PC-9 (cell line): ENCODE data around the gene FOXN3. TPM values are rescaled to one million over a fixed set of nuclear protein-coding genes. Genes with fewer than 3 reads are reported as not detected.

Experiments
- BruUV-seq: library from RNA; stranded (reverse); fragments of 400-500 nt; replicated peaks from 2 replicates; lab custom pipeline; 2021; lab: Mats Ljungman, UMichigan
- CTCF ChIA-PET: fragments of 300-600 bp; sonication (Branson Sonifier 250); formaldehyde crosslinking; loops from one replicate; lab custom pipeline; 2022; ENCODE audit warnings: antibody characterized with exemption; lab: Charles Lee
- POLR2A ChIA-PET: fragments of 300-600 bp; sonication (Branson Sonifier 250); formaldehyde crosslinking; loops from one replicate; lab custom pipeline; 2022; ENCODE audit warnings: antibody characterized with exemption; ENCODE audit not compliant: unreplicated experiment; lab: Charles Lee
- DNase-seq, 2 experiments: peaks; one replicate each; pipeline versions ENCODE4 v3.0.0 to v3.0.0-alpha.2; 2015 to 2022; ENCODE audit warnings: mixed read lengths in 1 of 2
- H2AFZ ChIP-seq: fragments of 200-600 bp; sonication (generic); 2 replicates; pipeline ENCODE4 v1.8.1; 2017; ENCODE audit warnings: antibody characterized with exemption
- H3F3A ChIP-seq: fragments of 200-600 bp; sonication (generic); 2 replicates; pipeline ENCODE4 v1.8.1; 2017; ENCODE audit warnings: antibody characterized with exemption, mild to moderate bottlenecking, low read depth; ENCODE audit not compliant: insufficient read depth
- H3K27ac ChIP-seq: fragments of 200-600 bp; sonication (generic); 2 replicates; pipeline ENCODE4 v1.6.1; 2016; ENCODE audit warnings: mixed run types
- H3K27me3 ChIP-seq: fragments of 200-600 bp; sonication (generic); 2 replicates; pipeline ENCODE4 v1.6.1; 2016; ENCODE audit warnings: low read depth, mixed run types; ENCODE audit not compliant: insufficient read depth
- H3K36me3 ChIP-seq: fragments of 200-600 bp; sonication (generic); 2 replicates; pipeline ENCODE4 v1.6.1; 2016; ENCODE audit warnings: low read depth, mixed run types
- H3K4me1 ChIP-seq: fragments of 200-600 bp; sonication (generic); replicated peaks from 2 replicates; pipeline ENCODE4 v1.6.1; 2016; ENCODE audit warnings: mixed run types; ENCODE audit not compliant: insufficient read depth
- H3K4me2 ChIP-seq: fragments of 200-600 bp; sonication (generic); 2 replicates; pipeline ENCODE4 v1.6.1; 2017; ENCODE audit warnings: mixed run types
- H3K4me3 ChIP-seq: fragments of 200-600 bp; sonication (generic); 2 replicates; pipeline ENCODE4 v1.6.1; 2016; ENCODE audit warnings: mixed run types
- H3K79me2 ChIP-seq: fragments of 200-600 bp; sonication (generic); 2 replicates; pipeline ENCODE4 v1.6.1; 2017; ENCODE audit warnings: low read depth, mixed run types
- H3K9me2 ChIP-seq: fragments of 200-600 bp; sonication (generic); 2 replicates; pipeline ENCODE4 v1.8.1; 2017; ENCODE audit warnings: mild to moderate bottlenecking; ENCODE audit not compliant: insufficient read depth
- H3K9me3 ChIP-seq: fragments of 200-600 bp; sonication (generic); 2 replicates; pipeline ENCODE4 v1.8.1; 2016; ENCODE audit warnings: low read depth; ENCODE audit not compliant: insufficient read depth
- H4K20me1 ChIP-seq: fragments of 200-600 bp; sonication (generic); 2 replicates; pipeline ENCODE4 v1.8.1; 2017; ENCODE audit not compliant: insufficient read depth
- CTCF ChIP-seq: fragments of 200-600 bp; sonication (generic); conservative IDR thresholded peaks from 2 replicates; pipeline ENCODE4 v1.6.1; 2017; ENCODE audit warnings: mixed run types, antibody characterized with exemption, mild to moderate bottlenecking, moderate library complexity
- EZH2 ChIP-seq: fragments of 200-600 bp; sonication (generic); IDR thresholded peaks from 2 replicates; pipeline ENCODE4 v1.8.0; 2017; ENCODE audit warnings: antibody characterized with exemption, low read depth
- intact Hi-C: fragments of 100-400 bp; cut with micrococcal nuclease; formaldehyde crosslinking; loops from one replicate; pipeline ENCODE4 v1.10.0; 2022; ENCODE audit not compliant: unreplicated experiment
- total RNA-seq: library from RNA; stranded (reverse); gene quantifications from 2 replicates; pipeline ENCODE4 v1.2.3, GENCODE V29; 2021

Gene FOXN3
- total RNA-seq, 1 experiment from 2014 or later, result 4.2 TPM

- no peak overlapping the region for H3K27ac ChIP-seq
- intact Hi-C loops, result no loop called here
- peaks cover 56% of the 10 kb centered on the region; the same call in 1 of the 2 replicates for H3K27me3 ChIP-seq
- no peak for TF ChIP-seq EZH2
- no peak for TF ChIP-seq CTCF
- DNase-seq, result no peak
- H4K20me1 ChIP-seq, result no peaks in the 10 kb centered on the region
- no peak overlapping the region for H2AFZ ChIP-seq
- BruUV-seq, result no TSS peak
- ChIA-PET POLR2A (no interaction called here), CTCF (no interaction called here)
- no peak overlapping the region for H3K4me3 ChIP-seq
- H3K4me2 ChIP-seq, result no peak overlapping the region
- H3K36me3 ChIP-seq, result no peaks in the 10 kb centered on the region
- H3K9me3 ChIP-seq, result no peaks in the 10 kb centered on the region
- no peaks in the 10 kb centered on the region for H3K4me1 ChIP-seq
- no peaks in the 10 kb centered on the region for H3K79me2 ChIP-seq
- no peaks in the 10 kb centered on the region for H3F3A ChIP-seq
- no peaks in the 10 kb centered on the region for H3K9me2 ChIP-seq
Observed at GRCh38 chr14:89386212-89386886, 30.7 kb downstream of the FOXN3 start.

- no peak for DNase-seq
- TF ChIP-seq EZH2, result no peak
- TF ChIP-seq CTCF, result no peak
- no peaks in the 10 kb centered on the region for H3F3A ChIP-seq
- no TSS peak for BruUV-seq
- H3K9me3 ChIP-seq, result no peaks in the 10 kb centered on the region
- H3K27ac ChIP-seq, result no peak overlapping the region
- POLR2A ChIA-PET, result no interaction called here
- no peak overlapping the region for H3K4me2 ChIP-seq
- intact Hi-C loops, result no loop called here
- H3K9me2 ChIP-seq, result no peaks in the 10 kb centered on the region
- no peaks in the 10 kb centered on the region for H3K4me1 ChIP-seq
- no peaks in the 10 kb centered on the region for H3K36me3 ChIP-seq
- H3K27me3 ChIP-seq, result peaks cover 51% of the 10 kb centered on the region
- H4K20me1 ChIP-seq, result no peaks in the 10 kb centered on the region
- CTCF ChIA-PET, result no interaction called here
- H3K4me3 ChIP-seq, result no peak overlapping the region
- H3K79me2 ChIP-seq, result no peaks in the 10 kb centered on the region
- H2AFZ ChIP-seq, result no peak overlapping the region
Observed at GRCh38 chr14:89384636-89385035, 32.4 kb downstream of the FOXN3 start.

GRCh38 chr14:89384023-89384422 lies 33.0 kb downstream of the FOXN3 start:
- Histone ChIP-seq H4K20me1 (no peaks in the 10 kb centered on the region), H3K79me2 (no peaks in the 10 kb centered on the region), H3K27ac (no peak overlapping the region), H3K36me3 (no peaks in the 10 kb centered on the region), H3K9me2 (no peaks in the 10 kb centered on the region), H3F3A (no peaks in the 10 kb centered on the region), H3K4me2 (no peak overlapping the region), H3K4me1 (no peaks in the 10 kb centered on the region), H3K4me3 (no peak overlapping the region), H2AFZ (no peak overlapping the region), H3K9me3 (no peaks in the 10 kb centered on the region), H3K27me3 (peaks cover 45% of the 10 kb centered on the region)
- ChIA-PET POLR2A (no interaction called here), CTCF (no interaction called here)
- no peak for TF ChIP-seq EZH2
- TF ChIP-seq CTCF, result no peak
- no TSS peak for BruUV-seq
- intact Hi-C loops, result no loop called here
- no peak for DNase-seq
